C4-2B (cell line): ENCODE measurements around the gene CEP152.

Experiments used
- ZFX ChIP-seq: fragments of 450-650 bp; IDR thresholded peaks from 2 replicates; pipeline ENCODE4 v1.6.1; 2017
- TF ChIP-seq, protein P1 (sequence below): fragments of 450-650 bp; conservative IDR thresholded peaks from 2 replicates; pipeline ENCODE4 v1.5.1; 2017; ENCODE audit warnings: mild to moderate bottlenecking

- TF ChIP-seq, protein P1, sequence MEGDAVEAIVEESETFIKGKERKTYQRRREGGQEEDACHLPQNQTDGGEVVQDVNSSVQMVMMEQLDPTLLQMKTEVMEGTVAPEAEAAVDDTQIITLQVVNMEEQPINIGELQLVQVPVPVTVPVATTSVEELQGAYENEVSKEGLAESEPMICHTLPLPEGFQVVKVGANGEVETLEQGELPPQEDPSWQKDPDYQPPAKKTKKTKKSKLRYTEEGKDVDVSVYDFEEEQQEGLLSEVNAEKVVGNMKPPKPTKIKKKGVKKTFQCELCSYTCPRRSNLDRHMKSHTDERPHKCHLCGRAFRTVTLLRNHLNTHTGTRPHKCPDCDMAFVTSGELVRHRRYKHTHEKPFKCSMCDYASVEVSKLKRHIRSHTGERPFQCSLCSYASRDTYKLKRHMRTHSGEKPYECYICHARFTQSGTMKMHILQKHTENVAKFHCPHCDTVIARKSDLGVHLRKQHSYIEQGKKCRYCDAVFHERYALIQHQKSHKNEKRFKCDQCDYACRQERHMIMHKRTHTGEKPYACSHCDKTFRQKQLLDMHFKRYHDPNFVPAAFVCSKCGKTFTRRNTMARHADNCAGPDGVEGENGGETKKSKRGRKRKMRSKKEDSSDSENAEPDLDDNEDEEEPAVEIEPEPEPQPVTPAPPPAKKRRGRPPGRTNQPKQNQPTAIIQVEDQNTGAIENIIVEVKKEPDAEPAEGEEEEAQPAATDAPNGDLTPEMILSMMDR: no peak
- no peak for TF ChIP-seq ZFX
Measured at GRCh38 chr15:48785195-48785594, 25.7 kb downstream of the CEP152 start.
